NT2/D1 (cell line): ENCODE data around the gene GNE.
"Not testable (repeated sequence)": the region's sequence is repeated elsewhere in the genome, so short reads cannot be mapped to it uniquely, and the experiment has no call there.

Experiments
- SUZ12 ChIP-seq: IDR thresholded peaks from 2 replicates; pipeline ENCODE4 v1.6.1; 2011; ENCODE audit not compliant: insufficient read length, insufficient read depth; ENCODE audit errors: extremely low read depth
- YY1 ChIP-seq: IDR thresholded peaks from 2 replicates; pipeline ENCODE4 v1.6.1; 2011; ENCODE audit not compliant: insufficient read length, insufficient read depth

GRCh38 chr9:36239675-36240074 lies 18.6 kb downstream of the GNE start:
- TF ChIP-seq YY1, SUZ12: not testable (repeated sequence)
